Left ventricle myocardium superior (tissue), 1 donor: ENCODE measurements around the gene CFAP74. TPM values are rescaled to one million over a fixed set of nuclear protein-coding genes. Genes with fewer than 3 reads are reported as not detected.

ENCODE experiments used
- ATAC-seq: fragments of 200-7000 bp; cut with Tn5 transposase; one replicate; pipeline ENCODE4 v1.9.1; 2020; ENCODE audit warnings: mild to moderate bottlenecking, moderate library complexity
- DNase-seq: peaks from one replicate; pipeline ENCODE4 v3.0.0-alpha.2; 2020
- intact Hi-C: fragments of 100-400 bp; cut with micrococcal nuclease; formaldehyde crosslinking; loops from one replicate; pipeline ENCODE4 v1.11.0; 2022
- total RNA-seq: library from RNA; stranded (reverse); fragmentation: NEBNext Ultra II Directional; extraction: Animal tissue kit (Norgen Biotek cat#: 25700); gene quantifications from one replicate; pipeline ENCODE4 v1.2.1, GENCODE V29; 2021
- donor health status: DM: no; HTN: yes; CAD: no; lungs with severe emphysema.

CFAP74 gene
- total RNA-seq, 1 donor from 2014 or later = not detected

DNA sequence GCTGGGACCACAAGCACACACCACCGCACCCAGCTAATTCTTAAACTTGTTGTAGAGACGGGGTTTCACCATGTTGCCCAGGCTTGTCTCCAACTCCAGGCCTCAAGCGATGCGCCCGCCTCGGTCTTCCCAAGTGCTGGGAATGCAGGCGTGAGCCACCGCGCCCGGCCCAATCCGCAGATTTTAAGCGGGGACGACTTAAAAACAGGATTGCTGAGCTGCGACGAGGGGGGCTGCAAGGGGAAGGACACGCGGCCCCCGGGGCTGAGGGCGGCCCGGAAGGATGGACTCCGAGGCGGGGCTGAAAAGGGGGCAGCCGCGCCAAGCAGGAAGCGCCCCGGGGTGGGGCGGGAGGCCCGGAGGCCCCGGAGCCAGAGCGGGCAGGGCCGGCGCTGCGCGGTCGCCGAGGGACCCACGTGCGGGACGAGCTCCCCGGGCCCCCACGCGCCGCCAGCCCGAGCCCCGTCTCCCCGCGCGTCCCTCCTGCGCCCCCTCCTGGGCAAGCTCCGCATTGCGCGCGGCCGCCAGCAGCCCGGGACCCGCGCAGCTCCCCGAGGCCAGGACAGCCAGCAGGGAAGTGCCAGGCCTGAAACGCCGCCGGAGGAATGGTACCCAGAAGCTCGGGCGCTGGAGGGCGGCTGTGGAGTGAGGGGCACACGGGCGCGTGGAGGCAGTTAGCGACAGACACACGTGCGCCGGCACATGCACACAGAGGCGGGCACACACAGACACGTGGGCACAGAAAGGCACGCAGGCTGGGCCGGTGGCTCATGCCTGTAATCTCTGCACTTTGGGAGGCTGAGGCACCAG is 41.1 kb upstream of the CFAP74 start:
- peak; percentile 87 for DNase-seq
- peak; percentile 80 for ATAC-seq
- intact Hi-C loops = loop anchor here (10.0 kb wide), 1 partner anchor 80 kb away; no protein-coding TSS in a partner anchor

DNA sequence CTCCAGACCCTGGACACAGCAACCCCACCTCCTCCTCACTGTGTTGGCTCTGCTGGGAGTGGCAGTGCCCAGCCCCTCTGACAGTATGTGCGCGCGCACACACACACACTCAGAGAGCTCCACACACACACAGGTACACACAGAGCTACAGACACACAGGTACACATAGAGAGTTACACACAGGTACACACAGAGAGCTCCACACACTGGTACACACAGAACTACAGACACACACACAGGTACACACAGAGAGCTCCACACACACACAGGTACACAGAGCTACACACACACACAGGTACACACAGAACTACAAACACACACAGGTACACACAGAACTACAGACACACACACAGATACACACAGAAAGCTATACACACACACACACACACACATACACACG is 40.3 kb upstream of the CFAP74 start:
- intact Hi-C loops = loop anchor here (10.0 kb wide), 1 partner anchor 79 kb away; no protein-coding TSS in a partner anchor
- DNase-seq (no peak), ATAC-seq (no peak)

DNA sequence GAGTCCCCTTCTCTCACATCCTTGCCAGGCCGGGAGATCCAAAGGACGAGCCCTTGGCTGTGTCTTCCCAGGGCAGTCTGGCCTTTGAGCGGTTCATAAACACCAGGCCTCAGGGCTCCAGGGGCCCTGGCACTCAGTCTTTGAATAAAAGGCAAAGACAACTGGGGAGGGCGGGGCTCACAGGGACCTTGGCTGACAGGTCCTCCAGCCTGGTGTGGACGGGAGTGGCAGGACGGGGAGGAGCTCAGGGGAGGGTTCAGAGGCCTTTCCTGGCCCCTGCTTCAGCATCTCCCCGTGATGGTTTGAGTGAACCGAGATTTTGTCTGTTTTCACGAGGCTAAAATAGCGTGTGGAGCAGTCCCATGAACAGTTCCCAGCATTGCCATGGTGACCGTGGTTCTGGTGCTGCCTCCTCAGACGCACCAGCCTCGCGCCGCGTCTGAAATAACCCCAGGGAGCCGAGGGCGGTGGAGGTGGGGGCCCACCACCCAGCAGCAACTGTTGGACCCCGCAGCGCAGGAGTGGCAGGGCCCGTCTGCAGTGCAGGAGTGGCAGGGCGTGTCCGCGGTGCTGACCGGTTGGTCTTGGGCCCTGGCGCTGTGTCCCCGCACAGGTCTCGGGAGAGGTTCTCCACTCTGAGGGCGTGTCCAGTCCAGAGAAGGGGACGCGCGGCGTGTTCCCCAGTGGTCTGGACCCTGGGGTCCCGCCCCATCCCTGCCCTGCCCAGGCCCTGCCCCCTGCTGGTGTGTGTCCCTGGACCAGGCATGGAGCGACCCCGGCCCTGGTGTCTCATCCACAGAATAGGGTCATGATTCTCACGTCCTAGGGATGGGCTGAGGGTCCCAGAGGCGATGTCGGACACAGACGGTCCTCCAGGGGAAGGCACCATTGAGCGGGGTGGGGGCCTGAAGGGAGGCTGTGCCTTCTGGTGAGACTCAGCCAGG is 39.5 kb upstream of the CFAP74 start:
- intact Hi-C loops = loop anchor here (10.0 kb wide), 1 partner anchor 78 kb away; no protein-coding TSS in a partner anchor
- ATAC-seq = no peak
- no peak for DNase-seq

DNA sequence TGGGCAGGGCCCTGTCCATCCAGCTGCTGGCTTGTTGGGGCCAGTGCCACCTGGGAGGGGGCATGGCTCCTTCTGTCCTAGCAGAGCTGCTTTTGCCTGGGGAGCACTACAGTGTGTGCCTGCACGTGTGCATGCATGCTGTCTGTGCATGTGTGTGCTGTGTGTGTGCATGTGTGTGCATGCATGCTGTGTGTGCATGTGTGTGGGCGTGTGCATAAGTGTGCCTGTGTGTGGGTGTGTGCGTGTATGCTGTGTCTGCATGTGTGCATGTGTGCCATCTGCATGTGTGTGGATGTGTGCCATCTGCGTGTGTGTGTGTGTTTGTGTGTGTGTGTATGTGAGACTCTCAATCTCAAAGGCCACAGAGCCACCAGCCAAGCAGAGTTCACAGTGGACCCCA is 38.3 kb upstream of the CFAP74 start:
- intact Hi-C loops = loop anchor here (10.0 kb wide), 1 partner anchor 77 kb away; no protein-coding TSS in a partner anchor
- DNase-seq (no peak), ATAC-seq (no peak)

DNA sequence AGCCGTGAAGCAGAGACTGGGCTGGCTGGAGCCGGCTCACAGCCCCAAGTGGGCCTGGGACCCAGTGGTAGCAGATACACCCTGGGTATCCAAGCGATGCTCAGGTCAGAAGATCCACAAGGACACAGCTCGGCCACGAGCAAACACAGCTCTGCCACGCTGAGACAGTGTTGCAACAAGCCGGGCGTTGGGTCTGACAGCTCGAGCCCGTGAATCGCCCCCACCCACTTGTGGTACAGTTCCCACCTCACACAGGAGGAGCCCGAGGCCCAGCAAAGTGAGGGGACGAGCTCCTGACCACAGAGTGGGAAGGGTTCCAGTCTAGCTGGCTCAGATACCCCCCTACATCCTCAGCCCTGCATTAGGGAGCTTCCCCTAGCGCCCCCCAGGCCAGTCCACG is 37.7 kb upstream of the CFAP74 start:
- no peak for ATAC-seq
- DNase-seq = no peak
- intact Hi-C loops = loop anchor here (10.0 kb wide), 1 partner anchor 77 kb away; no protein-coding TSS in a partner anchor

DNA sequence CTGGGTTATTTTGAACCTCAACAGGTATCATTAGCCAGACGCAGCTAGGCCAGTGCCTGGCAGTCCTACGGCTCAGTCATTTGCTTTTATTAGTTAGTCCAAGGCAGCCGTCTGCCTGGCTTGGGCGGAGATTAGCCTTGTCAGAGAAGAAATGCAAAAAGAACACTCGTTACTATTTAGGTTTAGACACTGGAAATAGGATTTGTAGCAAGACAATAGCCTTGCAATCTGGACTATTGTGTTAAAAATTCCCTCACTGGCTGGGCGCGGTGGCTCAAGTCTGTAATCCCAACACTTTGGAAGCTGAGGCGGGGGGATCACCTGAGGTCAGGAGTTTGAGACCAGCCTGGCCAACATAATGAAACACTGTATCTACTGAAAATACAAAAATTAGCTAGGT is 35.7 kb upstream of the CFAP74 start:
- intact Hi-C loops = no loop called here
- ATAC-seq (no peak), DNase-seq (no peak)

DNA sequence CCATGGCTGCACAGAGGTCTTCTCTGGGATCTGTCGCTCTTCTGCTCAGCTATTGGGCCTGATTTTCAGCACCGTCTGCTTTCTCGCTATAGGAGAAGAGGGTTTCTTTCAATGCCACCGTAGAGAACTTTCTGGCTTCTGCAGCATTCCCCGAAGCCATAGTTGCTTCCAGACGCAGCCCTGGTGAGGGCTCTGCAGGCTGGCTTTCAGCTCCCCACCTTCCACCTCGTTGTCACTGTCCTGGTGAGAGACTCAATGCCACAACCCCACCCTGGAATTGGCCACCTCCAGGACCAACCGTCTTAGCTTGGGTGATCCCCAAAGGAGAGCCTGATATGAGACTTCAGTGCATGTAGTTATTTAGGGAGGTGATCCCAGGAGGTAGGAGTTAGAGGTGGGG is 34.6 kb upstream of the CFAP74 start:
- ATAC-seq (no peak), DNase-seq (no peak)
- intact Hi-C loops = no loop called here

DNA sequence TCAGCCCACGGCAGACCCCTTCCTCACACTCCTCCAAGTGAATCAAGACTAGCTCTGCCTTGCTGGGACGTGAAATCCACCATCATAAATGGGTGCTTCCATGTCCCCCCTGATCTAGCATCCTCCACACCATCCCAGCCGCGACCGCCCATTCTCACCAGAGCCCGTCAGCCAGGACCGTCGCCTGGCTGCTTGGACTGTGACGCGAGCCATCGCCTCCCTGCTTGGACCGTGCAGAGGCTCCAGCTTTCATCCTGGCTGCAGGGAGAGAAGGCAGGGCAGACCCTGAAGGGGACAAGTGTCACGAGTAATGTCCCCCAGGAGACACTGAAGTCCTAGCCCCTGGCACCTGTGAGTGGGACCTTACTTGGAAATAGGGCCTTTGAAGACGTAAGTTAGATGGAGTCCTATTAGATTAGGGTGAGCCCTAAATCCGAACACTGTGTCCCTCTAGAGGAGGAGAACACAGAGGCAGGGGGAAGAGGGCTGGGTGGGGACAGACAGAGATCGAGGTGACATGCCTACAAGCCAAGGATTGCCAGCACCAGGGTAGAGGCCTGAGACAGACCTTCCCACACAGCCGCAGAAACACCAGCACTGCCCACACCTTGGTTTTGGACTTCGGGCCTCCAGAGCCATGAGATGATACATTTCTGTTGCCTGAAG is 33.9 kb upstream of the CFAP74 start:
- no peak for DNase-seq
- intact Hi-C loops = no loop called here
- no peak for ATAC-seq

DNA sequence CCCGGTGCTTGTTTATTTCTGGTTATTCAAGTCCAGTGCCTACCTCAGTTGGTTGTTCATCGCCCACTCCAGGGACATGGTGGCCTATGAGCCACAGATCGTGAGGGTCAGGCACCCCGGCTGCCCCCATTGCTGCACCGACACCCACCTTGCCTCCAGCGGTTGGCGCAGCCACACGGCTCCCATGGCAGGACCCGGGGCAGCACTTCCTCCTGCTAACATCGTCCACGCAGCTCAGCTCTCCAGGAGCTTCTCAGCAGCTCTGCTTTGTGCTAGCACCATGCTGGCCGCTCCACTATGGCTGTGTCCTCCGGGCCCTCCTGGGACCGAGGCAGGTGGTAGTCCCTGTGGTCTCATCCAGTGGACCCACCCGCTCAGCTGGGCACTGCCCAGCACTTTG is 32.7 kb upstream of the CFAP74 start:
- intact Hi-C loops = no loop called here
- DNase-seq (no peak), ATAC-seq (no peak)

DNA sequence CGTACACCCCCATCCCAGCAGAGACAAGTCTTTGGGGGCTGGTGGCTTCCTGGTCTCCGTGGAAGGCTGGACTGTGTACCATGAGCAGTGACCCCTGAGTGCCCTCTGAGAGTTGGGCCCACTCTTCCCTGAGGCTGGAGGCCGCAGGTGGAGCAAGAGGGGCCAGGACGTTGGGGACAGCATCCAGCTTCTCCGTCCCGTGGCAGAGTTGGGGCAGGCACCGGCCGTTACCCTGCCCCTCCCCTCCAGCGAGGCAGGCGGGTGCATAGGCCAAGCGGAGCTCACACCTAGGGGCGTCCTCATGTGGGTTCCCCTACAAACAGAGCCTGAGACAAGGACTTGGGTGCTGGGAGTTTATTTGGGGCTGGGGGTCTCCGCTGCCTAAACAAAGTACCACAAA is 29.6 kb upstream of the CFAP74 start:
- ATAC-seq = no peak
- intact Hi-C loops = no loop called here
- DNase-seq = no peak

DNA sequence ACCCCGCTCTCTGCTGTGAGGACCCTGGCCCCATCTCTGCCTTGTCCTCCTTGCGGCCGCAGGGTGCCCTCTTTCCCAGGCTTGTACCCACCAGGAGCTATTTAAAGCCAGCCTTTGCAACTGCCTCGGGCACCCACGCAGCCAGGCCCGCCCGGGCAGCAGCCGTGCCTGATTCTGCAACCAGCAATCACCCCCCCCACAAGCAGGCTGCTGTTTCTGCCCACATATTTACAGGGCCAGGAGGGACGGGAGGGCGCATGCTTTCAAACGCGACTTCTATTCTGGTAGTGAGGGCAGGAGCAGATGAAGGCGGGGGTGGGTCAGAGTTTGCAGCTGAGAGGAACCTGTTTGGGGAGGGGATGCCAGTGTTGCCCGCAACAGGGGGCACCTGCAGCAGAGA is 29.2 kb upstream of the CFAP74 start:
- ATAC-seq (peak; percentile 56), DNase-seq (no peak)
- intact Hi-C loops = no loop called here

DNA sequence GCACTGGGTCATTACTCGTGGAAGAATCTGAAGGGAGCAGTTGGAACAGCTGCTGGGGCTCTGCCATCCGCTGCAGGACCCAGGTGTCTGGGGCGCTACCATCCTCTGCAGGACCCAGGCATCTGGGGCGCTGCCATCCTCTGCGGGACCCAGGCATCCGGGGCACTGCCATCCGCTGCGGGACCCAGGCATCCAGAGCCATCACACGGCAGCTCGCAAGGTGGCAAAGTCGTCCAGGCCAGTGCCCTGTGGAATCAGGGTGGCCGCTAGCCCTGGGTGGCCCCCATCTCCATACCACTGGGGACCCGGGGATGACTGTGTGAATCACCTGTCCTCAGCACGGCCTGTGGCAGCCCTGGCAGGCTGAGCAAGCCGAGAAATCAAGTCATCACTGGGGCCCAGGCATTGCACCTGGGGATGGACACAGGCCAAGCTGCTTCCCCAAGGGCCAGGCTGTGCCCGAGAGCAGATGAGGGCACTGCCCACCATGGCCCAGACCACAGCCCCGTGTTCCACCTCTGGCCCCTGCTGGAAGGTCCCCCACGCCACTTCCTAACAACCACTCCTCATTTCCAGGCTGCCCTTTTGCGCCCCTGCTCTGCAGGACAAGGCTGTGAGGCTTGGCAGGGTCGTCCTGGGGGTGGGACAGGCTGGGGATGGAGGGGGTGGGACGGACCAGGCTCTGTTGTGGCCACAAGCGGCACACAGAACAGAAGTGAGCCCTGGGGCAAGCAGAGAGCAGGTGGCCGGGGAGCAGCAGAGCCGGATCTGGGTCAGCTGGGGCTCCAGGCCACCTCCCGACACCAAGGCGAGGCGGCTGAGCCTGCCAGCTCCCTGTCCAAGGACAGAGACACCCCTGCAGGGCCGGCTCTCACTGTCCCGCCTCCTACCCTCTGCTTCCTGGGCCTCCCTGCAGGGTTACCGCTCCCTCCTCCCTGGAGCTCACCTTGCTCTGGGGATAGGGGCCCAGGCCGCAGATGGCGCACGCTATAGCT is 28.3 kb upstream of the CFAP74 start:
- intact Hi-C loops = no loop called here

DNA sequence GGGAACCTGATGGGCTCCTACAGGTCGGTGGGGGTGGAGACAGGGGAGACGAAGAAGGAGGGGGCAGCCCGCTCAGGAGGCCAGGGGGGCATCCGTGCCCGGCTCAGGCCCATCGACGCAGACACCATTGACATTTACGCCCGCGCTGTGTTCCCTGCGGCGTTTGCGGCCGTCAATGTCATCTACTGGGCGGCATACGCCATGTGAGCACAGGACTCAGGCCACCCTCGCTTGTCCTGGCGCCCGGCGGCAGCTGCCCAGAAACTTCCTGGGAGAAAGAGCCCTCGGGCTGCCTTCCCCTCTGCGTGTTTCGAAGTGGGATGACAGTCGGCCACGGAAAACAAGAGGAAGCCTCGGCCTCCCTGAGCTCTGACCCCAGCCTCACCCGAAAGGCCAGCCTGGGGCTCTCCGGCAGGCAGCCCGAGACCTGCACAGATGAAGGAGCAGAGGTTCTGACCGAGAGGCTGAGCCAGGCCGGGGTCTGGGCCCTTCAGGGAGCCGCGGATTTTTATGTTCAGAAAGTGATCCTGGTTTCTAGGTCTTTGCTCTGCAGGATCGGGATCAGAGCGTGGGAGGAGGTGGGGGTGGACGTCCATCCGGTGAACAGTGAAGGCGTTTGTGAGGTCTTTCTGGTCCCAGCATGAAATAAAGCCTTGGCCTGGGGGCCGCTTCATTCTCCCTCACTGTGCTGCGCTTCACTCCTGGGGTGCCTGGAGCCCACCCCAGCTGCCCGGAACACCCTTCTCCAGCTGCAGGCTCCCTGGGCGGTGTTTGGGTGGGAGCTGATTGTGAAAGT is 26.7 kb upstream of the CFAP74 start:
- DNase-seq = no peak
- ATAC-seq = no peak
- intact Hi-C loops = no loop called here

More for the DNA sequence above, 28.3 kb upstream of the CFAP74 start:
- ATAC-seq (peak; percentile 55), DNase-seq (no peak)

DNA sequence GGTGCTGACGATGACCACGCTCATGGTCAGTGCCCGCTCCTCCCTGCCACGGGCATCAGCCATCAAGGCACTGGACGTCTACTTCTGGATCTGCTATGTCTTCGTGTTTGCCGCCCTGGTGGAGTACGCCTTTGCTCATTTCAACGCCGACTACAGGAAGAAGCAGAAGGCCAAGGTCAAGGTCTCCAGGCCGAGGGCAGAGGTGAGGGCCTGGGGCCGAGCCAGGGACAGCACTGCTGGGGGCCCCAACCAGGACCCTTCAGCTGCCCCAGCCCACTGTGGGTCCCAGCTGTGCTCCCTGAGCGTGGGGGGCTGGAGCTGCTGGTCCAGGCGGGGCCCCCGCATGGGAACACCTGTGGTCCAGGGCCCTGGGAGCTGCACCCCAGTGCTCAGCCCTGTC is 26.0 kb upstream of the CFAP74 start:
- DNase-seq = no peak
- no peak for ATAC-seq
- intact Hi-C loops = no loop called here

DNA sequence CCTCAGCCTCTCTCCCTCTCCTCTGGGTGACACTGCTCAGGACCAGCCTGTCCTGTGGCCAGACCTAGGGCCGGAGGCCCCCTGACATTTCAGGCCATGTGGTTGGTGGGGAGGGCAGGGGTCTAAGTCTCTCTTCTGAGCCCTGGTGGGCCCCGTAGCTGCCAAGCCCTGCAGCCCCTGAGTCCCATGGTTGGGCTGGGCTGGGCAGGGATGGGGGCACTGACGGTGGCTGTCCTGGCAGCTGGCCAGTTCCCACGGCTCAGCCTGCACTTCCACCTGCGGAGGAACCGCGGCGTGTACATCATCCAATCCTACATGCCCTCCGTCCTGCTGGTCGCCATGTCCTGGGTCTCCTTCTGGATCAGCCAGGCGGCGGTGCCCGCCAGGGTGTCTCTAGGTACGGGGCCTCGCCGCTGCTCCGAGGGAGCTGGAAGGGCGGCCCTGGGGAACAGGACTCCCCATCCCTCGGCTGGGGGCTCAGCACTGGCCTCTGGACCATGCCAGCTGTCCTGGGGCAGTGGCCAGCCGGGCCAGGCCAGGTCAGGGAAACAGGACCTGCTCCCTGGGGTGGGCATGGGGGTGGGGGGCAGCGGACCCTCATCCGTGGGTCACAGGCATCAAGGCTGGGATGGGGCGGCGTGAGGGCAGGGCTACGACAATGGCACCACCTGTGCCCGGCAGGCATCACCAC is 25.4 kb upstream of the CFAP74 start:
- DNase-seq = no peak
- intact Hi-C loops = no loop called here
- no peak for ATAC-seq

DNA sequence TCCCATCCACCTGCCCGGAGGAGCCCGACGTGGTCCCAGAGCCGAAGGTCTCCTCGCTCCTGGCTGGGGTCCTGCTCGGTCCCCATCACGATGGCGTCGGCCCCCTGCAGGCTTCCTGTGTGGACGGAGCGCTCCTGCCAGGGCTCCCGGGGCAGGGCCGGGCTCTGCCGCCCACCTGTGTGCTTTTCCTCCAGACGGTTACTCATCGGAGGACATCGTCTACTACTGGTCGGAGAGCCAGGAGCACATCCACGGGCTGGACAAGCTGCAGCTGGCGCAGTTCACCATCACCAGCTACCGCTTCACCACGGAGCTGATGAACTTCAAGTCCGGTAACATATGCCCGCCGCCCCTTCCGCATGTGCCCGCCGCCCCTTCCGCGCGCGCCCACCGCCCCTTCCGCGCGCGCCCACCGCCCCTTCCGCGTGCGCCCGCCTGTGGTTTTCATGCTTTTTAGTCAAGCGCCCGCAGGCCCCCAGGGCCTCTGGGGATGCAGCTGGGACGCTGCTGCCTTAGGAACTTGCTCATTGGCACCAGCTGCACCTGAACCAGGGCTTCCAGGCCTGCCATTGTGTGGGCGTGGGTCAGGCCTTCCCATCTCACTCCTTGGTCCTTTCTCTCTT is 24.5 kb upstream of the CFAP74 start:
- DNase-seq = no peak
- ATAC-seq = no peak
- intact Hi-C loops = no loop called here
